HG03064 (cell line): ENCODE results near the gene ENKD1.

Source experiments
- ATAC-seq: cut with Tn5 transposase; IDR thresholded peaks from one replicate; pipeline ENCODE4 v1.9.1; 2021; ENCODE audit warnings: low read depth; ENCODE audit not compliant: unreplicated experiment

Gene ENKD1

DNA sequence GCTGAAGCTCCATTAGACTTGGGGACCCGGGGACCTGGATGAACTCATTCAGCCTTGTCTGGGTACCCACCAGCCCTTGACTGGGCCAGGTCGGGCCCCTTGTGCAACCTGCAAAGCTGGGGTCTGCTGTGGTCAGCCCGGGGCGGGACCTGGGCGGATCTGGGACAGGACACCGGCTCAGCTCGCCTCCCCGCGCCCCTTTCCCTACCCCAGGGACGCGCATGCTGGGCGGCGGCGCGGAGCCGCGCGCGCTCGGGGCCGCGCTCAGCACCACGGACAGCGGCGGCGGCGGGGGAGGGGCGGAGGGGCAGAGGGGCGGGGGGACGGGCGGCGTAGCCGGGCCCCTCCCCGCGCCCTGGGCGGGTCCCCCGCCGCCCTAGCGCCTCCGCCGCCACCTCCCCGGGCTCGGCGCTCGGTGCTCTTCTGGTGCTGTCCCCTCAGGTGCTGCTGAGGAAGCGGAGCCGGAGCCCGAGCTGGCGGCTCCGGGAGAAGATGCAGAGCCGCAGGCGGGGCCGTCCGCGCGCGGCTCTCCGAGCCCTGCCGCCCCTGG lies 13.9 kb downstream of the ENKD1 start:
- no peak for ATAC-seq

DNA sequence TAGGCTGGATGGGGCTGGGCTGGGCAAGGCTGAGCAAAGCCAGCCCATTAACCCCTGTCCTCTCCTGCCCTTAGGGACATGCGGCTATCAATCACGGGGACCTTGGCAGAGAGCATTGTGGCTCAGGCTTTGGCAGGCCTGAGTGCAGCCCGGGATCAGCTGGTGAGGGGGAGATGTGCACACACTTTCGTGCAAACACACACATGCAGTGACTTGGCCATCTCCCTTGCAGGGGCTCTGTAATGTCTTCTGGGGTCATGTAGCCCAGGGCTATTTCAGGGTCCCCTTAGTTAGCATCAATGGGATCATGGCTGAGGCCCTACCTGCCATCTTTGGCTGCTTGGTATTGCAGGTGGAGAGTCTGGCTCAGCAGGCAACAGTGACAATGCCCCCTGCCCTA lies 14.7 kb downstream of the ENKD1 start:
- ATAC-seq, result no peak

DNA sequence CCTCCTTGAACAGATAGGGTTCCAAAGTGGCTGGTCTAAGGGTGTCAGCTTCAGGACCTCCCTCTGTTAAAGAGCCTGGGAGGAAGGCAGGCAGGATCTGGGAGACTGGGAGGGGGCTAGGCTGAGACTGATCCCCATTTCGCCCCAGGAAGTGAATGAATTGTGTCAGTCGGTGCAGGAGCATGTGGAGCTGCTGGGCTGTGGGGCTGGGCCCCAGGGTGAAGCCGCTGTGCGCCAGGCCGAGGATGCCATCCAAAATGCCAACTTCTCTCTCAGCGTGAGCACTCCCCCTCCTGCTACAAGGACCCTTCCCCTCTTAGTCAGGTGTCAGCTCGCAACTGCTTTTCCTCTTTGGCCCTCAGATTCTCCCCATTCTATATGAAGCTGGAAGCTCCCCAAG lies 15.5 kb downstream of the ENKD1 start:
- ATAC-seq, result no peak

DNA sequence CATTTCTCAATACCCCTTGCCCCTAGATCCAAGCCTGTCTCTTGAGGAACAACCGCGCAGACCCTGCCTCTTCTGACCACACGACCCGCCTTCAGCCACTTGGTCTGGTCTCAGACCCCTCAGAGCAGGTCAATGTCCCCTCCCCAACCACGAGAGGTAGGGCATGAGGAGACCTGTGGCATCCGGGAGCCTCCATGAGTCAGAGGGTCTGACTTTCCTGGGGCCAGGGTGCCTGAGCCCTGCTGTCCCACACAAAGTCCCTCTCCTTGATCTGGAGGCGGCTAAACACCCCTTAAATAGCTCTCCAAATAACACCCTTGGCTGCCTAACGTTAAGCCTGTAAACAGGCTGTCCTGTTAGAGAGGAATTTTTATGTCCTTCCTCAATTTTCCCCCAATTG lies 16.5 kb downstream of the ENKD1 start:
- ATAC-seq, result no peak

DNA sequence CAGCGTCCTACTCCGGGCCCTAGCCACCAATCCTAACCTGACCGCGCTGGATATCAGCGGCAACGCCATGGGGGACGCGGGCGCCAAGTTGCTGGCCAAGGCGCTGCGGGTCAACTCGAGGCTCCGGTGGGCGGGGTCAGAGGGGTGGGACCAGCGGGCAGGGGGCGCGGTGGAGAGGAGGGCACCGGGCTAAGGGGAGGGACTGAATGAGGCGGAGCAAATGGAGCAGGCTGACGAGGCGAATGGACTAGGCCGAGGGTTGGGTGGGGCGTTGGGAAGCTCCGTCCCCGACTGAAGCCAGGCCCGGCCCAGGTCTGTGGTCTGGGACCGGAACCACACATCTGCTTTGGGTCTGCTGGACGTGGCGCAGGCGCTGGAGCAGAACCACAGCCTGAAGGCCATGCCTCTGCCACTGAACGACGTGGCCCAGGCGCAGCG lies 17.0 kb downstream of the ENKD1 start:
- no peak for ATAC-seq

DNA sequence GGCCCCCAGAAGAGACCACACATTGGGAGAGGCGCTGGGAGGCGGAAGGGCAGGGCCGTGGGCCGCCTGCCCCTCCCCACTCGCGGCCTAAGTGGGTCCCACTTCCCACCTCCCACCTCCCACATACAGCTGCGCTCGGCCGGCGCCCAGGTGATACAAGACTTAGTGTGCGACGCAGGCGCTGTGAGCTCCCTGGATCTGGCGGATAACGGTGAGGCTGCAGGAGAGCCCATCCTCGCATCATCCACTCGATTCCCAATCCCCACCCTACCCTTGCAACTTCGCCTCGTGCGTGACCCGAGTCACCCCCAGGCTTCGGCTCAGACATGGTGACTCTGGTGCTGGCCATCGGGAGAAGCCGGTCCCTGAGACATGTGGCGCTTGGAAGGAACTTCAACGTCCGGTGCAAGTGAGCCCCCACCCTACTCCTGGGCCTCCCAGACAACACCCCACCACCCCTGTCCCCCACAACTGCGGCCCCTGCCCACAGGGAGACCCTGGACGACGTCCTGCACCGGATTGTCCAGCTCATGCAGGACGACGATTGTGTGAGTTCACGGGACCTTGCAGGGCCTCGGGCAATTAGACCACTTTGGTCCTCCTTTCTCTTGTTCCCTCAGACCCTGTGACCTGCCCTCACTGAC lies 17.7 kb downstream of the ENKD1 start:
- ATAC-seq, result no peak

DNA sequence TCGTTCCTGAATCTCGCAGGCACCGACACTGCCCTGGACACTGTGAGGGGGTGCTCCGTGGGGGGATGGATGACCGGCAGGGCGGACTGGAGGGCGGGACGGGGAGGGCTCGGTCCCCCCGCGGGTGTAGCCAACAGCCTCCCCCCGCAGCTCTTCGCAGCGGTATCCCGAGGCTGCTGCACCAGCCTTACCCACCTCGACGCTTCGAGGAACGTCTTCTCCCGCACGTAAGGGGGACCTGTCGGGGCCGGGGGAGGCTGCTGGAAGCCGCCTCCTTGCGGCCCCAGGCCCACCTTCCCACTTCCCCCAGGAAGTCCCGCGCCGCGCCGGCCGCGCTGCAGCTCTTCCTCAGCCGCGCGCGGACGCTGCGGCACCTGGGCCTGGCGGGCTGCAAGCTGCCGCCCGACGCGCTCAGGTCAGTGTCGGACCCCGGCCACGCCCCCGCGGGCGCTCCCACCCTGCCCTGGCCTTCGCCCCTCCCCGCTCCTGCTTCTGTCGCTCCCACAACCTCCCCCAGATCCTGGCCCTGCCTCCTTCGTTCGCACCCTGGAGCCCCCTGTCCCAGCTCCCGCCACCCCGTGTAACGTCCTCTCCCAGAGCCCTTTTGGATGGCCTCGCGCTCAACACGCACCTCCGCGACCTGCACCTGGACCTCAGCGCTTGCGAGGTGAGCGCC lies 18.3 kb downstream of the ENKD1 start:
- ATAC-seq, result no peak

DNA sequence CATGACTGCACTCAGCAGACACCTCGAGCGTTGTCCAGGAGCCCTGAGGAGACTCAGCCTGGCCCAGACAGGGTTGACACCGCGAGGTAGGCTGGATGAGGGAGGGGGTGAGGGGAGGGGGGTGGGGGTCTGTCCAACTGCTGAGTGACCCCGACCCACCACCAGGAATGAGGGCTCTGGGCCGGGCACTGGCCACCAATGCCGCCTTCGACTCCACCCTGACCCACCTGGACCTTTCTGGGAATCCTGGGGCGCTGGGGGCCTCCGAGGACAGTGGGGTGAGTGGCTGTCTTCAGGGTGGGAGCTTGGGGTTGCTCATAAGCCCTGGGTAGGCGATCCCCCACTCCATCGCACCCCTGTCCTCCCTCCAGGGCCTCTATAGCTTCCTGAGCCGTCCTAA lies 18.9 kb downstream of the ENKD1 start:
- no peak for ATAC-seq

DNA sequence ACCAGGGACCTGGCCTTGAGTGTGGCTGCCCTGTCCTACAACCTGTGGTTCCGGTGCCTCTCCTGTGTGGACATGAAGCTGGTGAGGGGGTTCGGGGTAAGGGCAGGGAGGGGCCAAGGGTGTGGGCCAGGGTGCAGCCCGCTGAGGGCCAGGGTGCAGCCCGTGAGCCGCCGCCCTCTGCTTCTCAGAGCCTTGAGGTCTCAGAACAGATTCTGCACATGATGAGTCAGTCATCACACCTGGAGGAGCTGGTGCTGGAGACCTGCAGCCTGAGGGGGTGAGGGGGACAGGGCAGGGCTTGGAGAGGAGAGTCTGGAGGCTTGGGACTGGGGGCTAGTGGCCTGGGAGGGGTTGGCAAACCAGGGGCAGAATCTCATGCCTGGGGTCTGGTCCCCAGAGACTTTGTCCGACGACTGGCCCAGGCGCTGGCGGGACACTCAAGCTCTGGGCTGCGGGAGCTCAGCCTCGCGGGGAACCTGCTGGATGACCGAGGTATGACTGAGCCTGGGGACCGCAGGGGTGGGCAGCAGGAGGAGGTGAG lies 19.4 kb downstream of the ENKD1 start:
- ATAC-seq, result no peak

DNA sequence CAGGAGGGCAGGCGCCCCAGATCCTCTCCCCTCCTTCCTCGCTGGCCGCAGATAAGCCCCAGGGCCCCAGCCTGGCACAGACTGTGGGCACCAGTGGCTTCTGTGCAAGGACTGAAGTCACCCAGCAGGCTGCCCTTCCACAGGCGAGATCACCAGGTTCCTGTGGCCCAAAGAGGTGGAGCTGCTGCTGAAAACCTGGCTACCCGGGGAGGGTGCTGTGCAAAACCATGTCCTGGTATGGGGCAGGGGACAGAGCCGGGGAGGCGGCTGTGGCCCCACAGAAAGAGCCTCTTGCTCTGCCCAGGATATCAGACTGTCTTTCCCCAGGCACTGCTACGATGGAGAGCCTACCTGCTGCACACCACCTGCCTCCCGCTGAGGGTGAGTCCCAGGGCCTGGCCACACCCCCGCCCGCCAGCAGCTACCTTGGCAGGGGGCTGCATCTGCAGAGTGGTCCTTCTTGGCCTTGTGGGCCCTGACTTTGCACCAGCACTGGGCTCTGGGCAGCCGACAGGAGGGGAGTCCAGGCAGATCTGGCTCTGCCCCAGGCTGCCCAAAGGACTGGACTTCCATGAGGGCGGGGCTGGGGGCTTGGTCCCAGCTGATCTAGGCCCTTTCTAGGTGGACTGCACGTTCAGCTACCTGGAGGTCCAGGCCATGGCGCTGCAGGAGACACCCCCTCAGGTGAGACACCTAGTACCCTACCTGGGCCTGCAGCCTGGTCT lies 21.0 kb downstream of the ENKD1 start:
- no peak for ATAC-seq

DNA sequence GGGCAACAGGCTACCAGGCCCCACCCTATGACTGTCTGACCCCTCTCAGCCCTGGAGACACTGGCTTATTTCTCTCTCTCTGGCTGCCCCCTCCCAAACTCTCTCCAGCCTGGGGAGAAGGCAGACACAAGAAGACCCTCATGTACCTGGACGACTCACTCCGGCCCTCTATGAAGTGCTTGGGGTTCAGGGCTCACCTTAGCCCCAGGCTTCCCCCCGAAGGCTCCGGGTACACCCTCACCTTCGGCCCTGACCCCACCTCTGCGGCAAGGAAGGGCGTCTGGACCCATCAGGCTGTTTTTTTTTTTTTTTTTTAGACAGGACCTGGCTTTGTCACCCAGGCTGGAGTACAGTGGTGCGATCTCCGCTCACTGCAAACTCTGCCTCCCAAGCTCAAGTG lies 22.5 kb downstream of the ENKD1 start:
- no peak for ATAC-seq

DNA sequence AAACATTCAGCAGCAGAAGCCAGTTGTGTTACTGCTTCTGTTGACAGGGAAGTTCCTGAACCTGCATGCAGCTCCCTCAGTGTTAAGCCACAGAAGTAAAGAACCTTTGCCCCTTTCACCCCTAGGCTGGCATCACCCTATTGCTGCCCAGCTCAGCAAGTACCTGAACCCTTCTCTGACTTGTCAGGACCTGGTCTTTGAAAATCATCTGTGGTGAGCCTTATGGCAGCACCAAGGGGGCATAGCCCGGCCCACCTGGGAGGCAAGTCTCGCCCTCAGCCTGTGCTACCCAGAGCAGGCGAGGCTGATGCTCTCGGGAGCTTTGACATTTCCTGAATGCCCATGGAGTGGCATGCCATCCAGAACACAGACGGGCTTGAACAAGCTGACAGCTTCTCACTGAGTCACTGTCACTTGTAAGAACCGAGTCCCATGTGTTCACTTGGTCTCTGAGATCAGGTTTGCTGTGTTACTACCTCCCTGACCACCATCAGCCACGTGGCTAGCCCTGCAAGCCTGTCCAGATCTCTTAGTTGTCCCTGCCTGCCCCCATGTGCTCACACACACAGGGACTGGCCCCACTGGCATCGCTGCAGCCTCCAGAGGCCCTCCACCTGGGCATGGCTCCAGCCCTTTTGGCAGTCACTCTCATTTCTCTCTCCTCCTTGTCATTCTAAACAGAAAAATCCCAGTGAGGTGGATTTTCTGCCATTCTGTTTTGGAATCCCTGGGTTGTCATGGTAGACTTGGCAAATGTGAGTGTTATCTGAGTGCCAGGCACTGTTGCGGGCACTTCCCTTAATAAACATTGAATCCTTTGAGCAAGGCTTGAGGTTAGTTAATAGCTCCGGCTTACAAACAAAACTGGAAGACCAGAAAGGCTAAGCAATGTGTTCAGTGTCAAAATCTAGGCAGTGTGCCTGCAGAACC lies 24.5 kb downstream of the ENKD1 start:
- ATAC-seq, result no peak

DNA sequence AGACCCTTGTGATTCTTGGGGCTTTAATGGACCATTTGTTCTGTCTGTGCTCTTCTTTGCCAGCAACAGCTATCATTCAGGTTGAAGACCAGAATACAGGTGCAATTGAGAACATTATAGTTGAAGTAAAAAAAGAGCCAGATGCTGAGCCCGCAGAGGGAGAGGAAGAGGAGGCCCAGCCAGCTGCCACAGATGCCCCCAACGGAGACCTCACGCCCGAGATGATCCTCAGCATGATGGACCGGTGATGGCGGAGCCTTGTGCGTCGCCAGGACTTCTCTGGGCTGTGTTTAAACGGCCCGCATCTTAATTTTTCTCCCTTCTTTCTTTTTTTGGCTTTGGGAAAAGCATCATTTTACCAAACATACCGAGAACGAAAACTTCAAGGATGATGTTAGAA lies 28.9 kb downstream of the ENKD1 start:
- no peak for ATAC-seq

DNA sequence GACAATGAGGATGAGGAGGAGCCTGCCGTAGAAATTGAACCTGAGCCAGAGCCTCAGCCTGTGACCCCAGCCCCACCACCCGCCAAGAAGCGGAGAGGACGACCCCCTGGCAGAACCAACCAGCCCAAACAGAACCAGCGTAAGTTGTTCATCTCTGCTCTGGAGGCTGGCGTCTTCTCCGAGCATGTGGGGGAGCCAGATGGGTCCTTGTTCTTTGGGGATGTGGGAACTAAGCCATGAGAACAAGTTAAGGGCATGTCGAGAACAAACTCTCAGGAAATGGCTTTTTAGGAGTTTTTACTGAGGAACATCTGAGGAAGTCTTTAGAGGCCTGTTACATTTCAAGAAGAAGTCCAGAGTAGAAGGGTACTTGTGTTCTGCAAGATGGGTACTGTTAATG lies 29.8 kb downstream of the ENKD1 start:
- no peak for ATAC-seq

DNA sequence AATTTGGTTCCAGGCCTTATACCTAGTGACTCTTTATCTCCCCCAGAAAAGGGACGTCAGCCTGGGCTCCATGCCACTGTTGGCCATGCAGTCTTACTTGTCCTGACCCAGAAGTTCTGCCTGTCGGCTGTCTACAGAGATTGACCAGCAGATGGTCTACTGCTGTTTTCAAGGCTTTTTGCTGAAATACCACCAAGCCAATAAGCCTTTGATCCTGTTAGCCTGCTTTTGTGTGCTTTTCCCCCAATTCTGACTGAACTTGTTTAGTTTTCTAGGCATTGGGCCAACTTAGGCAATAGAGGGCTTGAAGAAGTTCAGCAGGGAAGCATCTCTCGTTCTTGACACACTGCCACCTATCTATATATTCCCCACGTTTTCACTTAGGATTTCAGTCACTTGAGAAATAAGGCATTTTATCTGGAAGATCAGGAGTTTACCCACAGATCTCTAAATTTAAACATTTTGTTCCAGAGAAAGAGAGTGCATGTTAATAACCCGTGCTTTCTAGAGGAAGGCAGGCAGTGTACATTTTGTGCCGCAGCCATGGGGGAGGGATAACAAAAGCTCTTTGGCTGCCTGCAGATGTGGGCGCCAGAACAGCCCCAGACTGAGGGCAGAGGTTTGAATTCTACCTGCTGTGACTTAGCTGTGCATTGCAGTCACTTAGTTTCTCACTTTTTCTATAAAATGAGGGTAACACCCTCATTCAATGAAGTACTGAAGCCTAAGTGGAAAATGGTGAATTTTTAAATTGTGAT lies 34.0 kb downstream of the ENKD1 start:
- ATAC-seq, result no peak

DNA sequence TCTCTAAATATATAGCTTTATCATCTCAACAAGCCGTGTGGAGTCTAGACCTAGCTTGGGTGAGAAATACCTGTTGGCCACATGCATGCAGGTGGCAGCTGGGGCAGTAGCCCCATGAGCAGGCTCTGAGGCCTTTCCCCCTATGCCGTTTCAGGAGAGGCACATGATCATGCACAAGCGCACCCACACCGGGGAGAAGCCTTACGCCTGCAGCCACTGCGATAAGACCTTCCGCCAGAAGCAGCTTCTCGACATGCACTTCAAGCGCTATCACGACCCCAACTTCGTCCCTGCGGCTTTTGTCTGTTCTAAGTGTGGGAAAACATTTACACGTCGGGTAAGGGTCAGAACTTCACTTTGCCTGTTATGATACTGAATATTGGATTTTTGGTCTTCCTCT lies 38.3 kb downstream of the ENKD1 start:
- ATAC-seq, result no peak

DNA sequence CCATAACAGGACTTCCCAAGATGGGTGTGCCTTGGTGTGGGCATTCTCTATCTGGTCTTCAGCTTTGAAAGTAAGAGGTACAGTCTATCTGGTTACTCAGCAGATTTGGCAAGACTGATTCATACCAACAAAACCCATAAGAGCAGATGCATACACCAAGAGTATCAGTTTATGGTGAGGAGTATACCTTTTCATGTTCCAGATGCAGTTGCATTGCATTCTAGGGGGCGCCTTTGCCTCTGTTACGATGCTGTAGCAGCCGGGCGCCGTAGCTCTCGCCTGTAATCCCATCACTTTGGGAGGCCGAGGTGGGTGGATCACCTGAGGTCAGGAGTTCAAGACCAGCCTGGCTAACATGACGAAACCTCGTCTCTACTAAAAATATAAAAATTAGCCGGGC lies 52.7 kb downstream of the ENKD1 start:
- ATAC-seq, result no peak
